ENCODE measurements around the gene ITPK1.

DNA sequence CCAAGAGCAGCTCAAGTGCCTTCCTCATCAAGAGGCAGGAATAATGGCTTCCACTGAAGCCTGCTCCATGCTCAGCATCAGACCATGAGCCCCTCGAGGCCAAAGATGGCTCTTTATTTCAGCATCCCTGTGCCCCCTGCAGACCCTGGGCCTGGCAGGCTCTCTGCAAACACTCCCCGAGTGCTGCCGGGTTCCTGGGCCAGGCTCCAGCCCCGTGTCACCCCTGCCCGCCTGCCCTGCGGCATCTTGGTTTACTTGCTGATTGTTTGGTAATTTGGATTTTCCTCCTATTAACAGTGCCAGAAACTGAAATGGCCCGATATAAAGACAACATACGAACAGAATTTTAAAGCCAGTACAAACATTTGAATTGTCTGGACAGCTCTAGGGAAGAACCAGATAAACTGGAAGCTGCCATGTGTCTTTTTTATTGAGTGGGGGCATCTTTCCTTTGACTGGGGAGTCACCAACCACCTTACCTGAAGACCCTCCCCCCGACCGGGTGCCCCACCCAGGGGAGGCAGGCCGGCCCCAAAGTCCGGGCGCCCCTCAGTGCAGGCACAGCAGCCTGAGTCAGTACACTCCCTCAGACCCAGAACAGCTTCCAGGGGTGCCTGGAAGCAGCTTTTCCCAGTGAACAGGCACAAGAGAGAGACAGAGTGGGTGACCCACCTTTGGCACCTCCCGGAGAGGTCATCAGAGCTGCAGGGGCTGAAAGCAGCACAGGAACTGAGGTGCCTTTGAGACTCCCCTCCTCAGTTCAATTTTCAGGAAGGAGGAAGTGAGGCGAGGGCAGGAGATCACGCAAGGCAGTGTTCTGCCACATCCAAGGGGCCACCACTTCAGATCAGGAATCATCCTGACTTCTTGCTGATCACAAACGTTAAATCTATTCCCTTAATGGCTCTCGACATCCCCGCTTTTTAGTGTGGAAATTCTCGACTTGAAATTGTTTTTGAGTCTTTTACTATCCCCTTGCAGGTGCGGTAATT, 30.6 kb downstream of the ITPK1 start:
- no peak for TF ChIP-seq EZH2 (IDR thresholded peaks at IDR 0.05; ENCODE audit: low read depth, unreplicated experiment)
- TF ChIP-seq, protein P1, sequence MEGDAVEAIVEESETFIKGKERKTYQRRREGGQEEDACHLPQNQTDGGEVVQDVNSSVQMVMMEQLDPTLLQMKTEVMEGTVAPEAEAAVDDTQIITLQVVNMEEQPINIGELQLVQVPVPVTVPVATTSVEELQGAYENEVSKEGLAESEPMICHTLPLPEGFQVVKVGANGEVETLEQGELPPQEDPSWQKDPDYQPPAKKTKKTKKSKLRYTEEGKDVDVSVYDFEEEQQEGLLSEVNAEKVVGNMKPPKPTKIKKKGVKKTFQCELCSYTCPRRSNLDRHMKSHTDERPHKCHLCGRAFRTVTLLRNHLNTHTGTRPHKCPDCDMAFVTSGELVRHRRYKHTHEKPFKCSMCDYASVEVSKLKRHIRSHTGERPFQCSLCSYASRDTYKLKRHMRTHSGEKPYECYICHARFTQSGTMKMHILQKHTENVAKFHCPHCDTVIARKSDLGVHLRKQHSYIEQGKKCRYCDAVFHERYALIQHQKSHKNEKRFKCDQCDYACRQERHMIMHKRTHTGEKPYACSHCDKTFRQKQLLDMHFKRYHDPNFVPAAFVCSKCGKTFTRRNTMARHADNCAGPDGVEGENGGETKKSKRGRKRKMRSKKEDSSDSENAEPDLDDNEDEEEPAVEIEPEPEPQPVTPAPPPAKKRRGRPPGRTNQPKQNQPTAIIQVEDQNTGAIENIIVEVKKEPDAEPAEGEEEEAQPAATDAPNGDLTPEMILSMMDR (conservative IDR thresholded peaks at IDR 0.05; ENCODE audit: low read depth in 2 of 2) = no peak
- no peak for TF ChIP-seq POLR2AphosphoS5 (IDR thresholded peaks at IDR 0.05; ENCODE audit: low read depth)
- TF ChIP-seq EZH2phosphoT487 (IDR thresholded peaks at IDR 0.05; ENCODE audit: unreplicated experiment) = no peak
- TF ChIP-seq, protein P2, sequence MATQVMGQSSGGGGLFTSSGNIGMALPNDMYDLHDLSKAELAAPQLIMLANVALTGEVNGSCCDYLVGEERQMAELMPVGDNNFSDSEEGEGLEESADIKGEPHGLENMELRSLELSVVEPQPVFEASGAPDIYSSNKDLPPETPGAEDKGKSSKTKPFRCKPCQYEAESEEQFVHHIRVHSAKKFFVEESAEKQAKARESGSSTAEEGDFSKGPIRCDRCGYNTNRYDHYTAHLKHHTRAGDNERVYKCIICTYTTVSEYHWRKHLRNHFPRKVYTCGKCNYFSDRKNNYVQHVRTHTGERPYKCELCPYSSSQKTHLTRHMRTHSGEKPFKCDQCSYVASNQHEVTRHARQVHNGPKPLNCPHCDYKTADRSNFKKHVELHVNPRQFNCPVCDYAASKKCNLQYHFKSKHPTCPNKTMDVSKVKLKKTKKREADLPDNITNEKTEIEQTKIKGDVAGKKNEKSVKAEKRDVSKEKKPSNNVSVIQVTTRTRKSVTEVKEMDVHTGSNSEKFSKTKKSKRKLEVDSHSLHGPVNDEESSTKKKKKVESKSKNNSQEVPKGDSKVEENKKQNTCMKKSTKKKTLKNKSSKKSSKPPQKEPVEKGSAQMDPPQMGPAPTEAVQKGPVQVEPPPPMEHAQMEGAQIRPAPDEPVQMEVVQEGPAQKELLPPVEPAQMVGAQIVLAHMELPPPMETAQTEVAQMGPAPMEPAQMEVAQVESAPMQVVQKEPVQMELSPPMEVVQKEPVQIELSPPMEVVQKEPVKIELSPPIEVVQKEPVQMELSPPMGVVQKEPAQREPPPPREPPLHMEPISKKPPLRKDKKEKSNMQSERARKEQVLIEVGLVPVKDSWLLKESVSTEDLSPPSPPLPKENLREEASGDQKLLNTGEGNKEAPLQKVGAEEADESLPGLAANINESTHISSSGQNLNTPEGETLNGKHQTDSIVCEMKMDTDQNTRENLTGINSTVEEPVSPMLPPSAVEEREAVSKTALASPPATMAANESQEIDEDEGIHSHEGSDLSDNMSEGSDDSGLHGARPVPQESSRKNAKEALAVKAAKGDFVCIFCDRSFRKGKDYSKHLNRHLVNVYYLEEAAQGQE (IDR thresholded peaks at IDR 0.05; ENCODE audit: unreplicated experiment) = no peak

Measured in GM23338 (cell line).